SK-N-SH treated with all-trans-retinoic acid at 6 μM for 48 hours (cell line): ENCODE measurements around the gene RAB3IP.
"Not testable (repeated sequence)": the region's sequence is repeated elsewhere in the genome, so short reads cannot be mapped to it uniquely, and the experiment has no call there.

ENCODE experiments used
- ATAC-seq: fragments of 200-7000 bp; cut with Tn5 transposase; 3 replicates; pipeline ENCODE4 v1.9.1; 2020; ENCODE audit warnings: mild to moderate bottlenecking, moderate library complexity
- BACH2 ChIP-seq: fragments of 250-450 bp; sonication (Bioruptor Pico); IDR thresholded peaks from 2 replicates; pipeline ENCODE4 v1.9.0; 2021; ENCODE audit warnings: mild to moderate bottlenecking, borderline replicate concordance
- ESRRG ChIP-seq: fragments of 250-450 bp; sonication (Bioruptor Pico); IDR thresholded peaks from 2 replicates; pipeline ENCODE4 v1.6.1; 2021; ENCODE audit warnings: mild to moderate bottlenecking
- GLIS3 ChIP-seq: fragments of 250-450 bp; sonication (Bioruptor Pico); IDR thresholded peaks from 2 replicates; pipeline ENCODE4 v1.5.0; 2020; ENCODE audit warnings: mild to moderate bottlenecking, moderate library complexity
- ISL1 ChIP-seq: fragments of 250-450 bp; sonication (Bioruptor Pico); IDR thresholded peaks from 2 replicates; pipeline ENCODE4 v2.1.2; 2022; ENCODE audit warnings: mild to moderate bottlenecking, moderate library complexity
- OSR1 ChIP-seq: fragments of 250-450 bp; sonication (Bioruptor Pico); IDR thresholded peaks from 2 replicates; pipeline ENCODE4 v1.8.0; 2022; ENCODE audit warnings: moderate library complexity, mild to moderate bottlenecking, inconsistent platforms
- PATZ1 ChIP-seq: fragments of 250-450 bp; sonication (Bioruptor Pico); IDR thresholded peaks from 2 replicates; pipeline ENCODE4 v1.8.0; 2020; ENCODE audit warnings: mild to moderate bottlenecking, moderate library complexity, borderline replicate concordance
- PPARA ChIP-seq: fragments of 250-450 bp; sonication (Bioruptor Pico); IDR thresholded peaks from 2 replicates; pipeline ENCODE4 v1.5.0; 2020; ENCODE audit warnings: mild to moderate bottlenecking, borderline replicate concordance
- RARB ChIP-seq: fragments of 250-450 bp; sonication (Bioruptor Pico); IDR thresholded peaks from 2 replicates; pipeline ENCODE4 v1.8.0; 2021; ENCODE audit warnings: mild to moderate bottlenecking, moderate library complexity
- SNAI2 ChIP-seq: fragments of 250-450 bp; sonication (Bioruptor Pico); IDR thresholded peaks from 2 replicates; pipeline ENCODE4 v1.5.0; 2020; ENCODE audit warnings: mild to moderate bottlenecking, moderate library complexity
- TOX ChIP-seq: fragments of 250-450 bp; sonication (Bioruptor Pico); IDR thresholded peaks from 2 replicates; pipeline ENCODE4 v1.8.0; 2021; ENCODE audit warnings: mild to moderate bottlenecking, moderate library complexity, borderline replicate concordance
- ZC3H10 ChIP-seq: fragments of 250-450 bp; sonication (Bioruptor Pico); IDR thresholded peaks from 2 replicates; pipeline ENCODE4 v1.5.1; 2021; ENCODE audit warnings: mild to moderate bottlenecking, moderate library complexity
- ZFP3 ChIP-seq: fragments of 250-450 bp; sonication (Bioruptor Pico); IDR thresholded peaks from 2 replicates; pipeline ENCODE4 v1.5.0; 2020; ENCODE audit warnings: mild to moderate bottlenecking, moderate library complexity
- ZFP30 ChIP-seq: fragments of 450-650 bp; formaldehyde crosslinking; IDR thresholded peaks from 2 replicates; pipeline ENCODE4 v1.5.0; 2022; ENCODE audit warnings: mild to moderate bottlenecking, moderate library complexity
- ZNF565 ChIP-seq: fragments of 450-650 bp; formaldehyde crosslinking; conservative IDR thresholded peaks from 2 replicates; pipeline ENCODE4 v1.5.0; 2020; ENCODE audit warnings: low read depth, mild to moderate bottlenecking, moderate library complexity
- ZNF70 ChIP-seq: fragments of 450-650 bp; formaldehyde crosslinking; IDR thresholded peaks from 2 replicates; pipeline ENCODE4 v1.5.0; 2020; ENCODE audit warnings: mild to moderate bottlenecking, moderate library complexity
- TF ChIP-seq, protein P1 (sequence below): fragments of 250-450 bp; sonication (Bioruptor Pico); IDR thresholded peaks from 2 replicates; pipeline ENCODE4 v1.8.0; 2021; ENCODE audit warnings: low read depth, mild to moderate bottlenecking, moderate library complexity, borderline replicate concordance
- TF ChIP-seq, protein P2 (sequence below): fragments of 250-450 bp; sonication (Bioruptor Pico); IDR thresholded peaks from 2 replicates; pipeline ENCODE4 v1.5.0; 2020; ENCODE audit warnings: mild to moderate bottlenecking, moderate library complexity
- TF ChIP-seq, protein P3 (sequence below): fragments of 250-450 bp; sonication (Bioruptor Pico); IDR thresholded peaks from 2 replicates; pipeline ENCODE4 v1.5.1; 2021; ENCODE audit warnings: mild to moderate bottlenecking, moderate library complexity

Gene RAB3IP

GRCh38 chr12:69844836-69845235, 106.2 kb downstream of the RAB3IP start (continued):
- no peak for TF ChIP-seq TOX (CRISPR knock-in tag)
- no peak for TF ChIP-seq GLIS3
- TF ChIP-seq ZC3H10 (CRISPR knock-in tag), result no peak
- no peak for TF ChIP-seq PATZ1
- no peak for TF ChIP-seq ZNF565 (CRISPR knock-in tag)
- TF ChIP-seq ZFP3, result no peak

GRCh38 chr12:69846976-69847375, 108.3 kb downstream of the RAB3IP start:
- TF ChIP-seq OSR1 (CRISPR knock-in tag), result no peak
- no peak for ATAC-seq

- ATAC-seq, result no peak
- TF ChIP-seq BACH2 (CRISPR knock-in tag), result no peak
- no peak for TF ChIP-seq ESRRG (CRISPR knock-in tag)
- TF ChIP-seq PATZ1, result no peak
- TF ChIP-seq ZFP3, result no peak
- TF ChIP-seq ZNF70, result no peak
- TF ChIP-seq ISL1 (CRISPR knock-in tag), result no peak
- TF ChIP-seq, protein P1, sequence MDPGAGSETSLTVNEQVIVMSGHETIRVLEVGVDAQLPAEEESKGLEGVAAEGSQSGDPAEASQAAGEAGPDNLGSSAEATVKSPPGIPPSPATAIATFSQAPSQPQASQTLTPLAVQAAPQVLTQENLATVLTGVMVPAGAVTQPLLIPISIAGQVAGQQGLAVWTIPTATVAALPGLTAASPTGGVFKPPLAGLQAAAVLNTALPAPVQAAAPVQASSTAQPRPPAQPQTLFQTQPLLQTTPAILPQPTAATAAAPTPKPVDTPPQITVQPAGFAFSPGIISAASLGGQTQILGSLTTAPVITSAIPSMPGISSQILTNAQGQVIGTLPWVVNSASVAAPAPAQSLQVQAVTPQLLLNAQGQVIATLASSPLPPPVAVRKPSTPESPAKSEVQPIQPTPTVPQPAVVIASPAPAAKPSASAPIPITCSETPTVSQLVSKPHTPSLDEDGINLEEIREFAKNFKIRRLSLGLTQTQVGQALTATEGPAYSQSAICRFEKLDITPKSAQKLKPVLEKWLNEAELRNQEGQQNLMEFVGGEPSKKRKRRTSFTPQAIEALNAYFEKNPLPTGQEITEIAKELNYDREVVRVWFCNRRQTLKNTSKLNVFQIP (CRISPR knock-in tag), result no peak
- TF ChIP-seq, protein P2, sequence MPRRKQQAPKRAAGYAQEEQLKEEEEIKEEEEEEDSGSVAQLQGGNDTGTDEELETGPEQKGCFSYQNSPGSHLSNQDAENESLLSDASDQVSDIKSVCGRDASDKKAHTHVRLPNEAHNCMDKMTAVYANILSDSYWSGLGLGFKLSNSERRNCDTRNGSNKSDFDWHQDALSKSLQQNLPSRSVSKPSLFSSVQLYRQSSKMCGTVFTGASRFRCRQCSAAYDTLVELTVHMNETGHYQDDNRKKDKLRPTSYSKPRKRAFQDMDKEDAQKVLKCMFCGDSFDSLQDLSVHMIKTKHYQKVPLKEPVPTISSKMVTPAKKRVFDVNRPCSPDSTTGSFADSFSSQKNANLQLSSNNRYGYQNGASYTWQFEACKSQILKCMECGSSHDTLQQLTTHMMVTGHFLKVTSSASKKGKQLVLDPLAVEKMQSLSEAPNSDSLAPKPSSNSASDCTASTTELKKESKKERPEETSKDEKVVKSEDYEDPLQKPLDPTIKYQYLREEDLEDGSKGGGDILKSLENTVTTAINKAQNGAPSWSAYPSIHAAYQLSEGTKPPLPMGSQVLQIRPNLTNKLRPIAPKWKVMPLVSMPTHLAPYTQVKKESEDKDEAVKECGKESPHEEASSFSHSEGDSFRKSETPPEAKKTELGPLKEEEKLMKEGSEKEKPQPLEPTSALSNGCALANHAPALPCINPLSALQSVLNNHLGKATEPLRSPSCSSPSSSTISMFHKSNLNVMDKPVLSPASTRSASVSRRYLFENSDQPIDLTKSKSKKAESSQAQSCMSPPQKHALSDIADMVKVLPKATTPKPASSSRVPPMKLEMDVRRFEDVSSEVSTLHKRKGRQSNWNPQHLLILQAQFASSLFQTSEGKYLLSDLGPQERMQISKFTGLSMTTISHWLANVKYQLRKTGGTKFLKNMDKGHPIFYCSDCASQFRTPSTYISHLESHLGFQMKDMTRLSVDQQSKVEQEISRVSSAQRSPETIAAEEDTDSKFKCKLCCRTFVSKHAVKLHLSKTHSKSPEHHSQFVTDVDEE (CRISPR knock-in tag), result no peak
- TF ChIP-seq TOX (CRISPR knock-in tag), result no peak
- TF ChIP-seq RARB (CRISPR knock-in tag), result no peak
- no peak for TF ChIP-seq PPARA (CRISPR knock-in tag)
- TF ChIP-seq, protein P3, sequence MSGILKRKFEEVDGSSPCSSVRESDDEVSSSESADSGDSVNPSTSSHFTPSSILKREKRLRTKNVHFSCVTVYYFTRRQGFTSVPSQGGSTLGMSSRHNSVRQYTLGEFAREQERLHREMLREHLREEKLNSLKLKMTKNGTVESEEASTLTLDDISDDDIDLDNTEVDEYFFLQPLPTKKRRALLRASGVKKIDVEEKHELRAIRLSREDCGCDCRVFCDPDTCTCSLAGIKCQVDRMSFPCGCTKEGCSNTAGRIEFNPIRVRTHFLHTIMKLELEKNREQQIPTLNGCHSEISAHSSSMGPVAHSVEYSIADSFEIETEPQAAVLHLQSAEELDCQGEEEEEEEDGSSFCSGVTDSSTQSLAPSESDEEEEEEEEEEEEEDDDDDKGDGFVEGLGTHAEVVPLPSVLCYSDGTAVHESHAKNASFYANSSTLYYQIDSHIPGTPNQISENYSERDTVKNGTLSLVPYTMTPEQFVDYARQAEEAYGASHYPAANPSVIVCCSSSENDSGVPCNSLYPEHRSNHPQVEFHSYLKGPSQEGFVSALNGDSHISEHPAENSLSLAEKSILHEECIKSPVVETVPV (CRISPR knock-in tag), result no peak
- TF ChIP-seq ZC3H10 (CRISPR knock-in tag), result no peak
- TF ChIP-seq ZFP30 (CRISPR knock-in tag), result no peak
- TF ChIP-seq SNAI2 (CRISPR knock-in tag), result no peak
- TF ChIP-seq, all 23 proteins: peak for 0
Observed at GRCh38 chr12:69851976-69852375, 113.3 kb downstream of the RAB3IP start.

DNA sequence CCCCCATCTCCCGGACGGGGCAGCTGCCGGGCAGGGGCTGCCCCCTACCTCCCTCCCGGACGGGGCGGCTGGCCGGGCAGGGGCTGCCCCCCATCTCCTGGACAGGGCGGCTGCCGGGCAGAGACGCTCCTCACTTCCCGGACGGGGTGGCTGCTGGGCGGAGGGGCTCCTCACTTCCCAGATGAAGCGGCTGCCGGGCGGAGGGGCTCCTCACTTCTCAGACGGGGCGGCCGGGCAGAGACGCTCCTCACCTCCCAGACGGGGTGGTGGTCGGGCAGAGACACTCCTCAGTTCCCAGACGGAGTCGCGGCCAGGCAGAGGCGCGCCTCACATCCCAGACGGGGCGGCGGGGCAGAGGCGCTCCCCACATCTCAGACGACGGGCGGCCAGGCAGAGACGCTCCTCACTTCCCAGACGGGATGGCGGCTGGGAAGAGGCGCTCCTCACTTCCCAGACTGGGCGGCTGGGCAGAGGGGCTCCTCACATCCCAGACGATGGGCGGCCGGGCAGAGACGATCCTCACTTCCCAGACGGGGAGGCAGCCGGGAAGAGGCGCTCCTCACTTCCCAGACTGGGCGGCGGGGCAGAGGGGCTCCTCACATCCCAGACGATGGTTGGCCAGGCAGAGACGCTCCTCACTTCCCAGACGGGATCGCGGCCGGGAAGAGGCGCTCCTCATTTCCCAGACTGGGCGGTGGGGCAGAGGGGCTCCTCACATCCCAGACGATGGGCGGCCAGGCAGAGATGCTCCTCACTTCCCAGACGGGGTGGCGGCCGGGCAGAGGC, 114.7 kb downstream of the RAB3IP start:
- not testable (repeated sequence) for ATAC-seq
